GM21619 (cell line): ENCODE results near the gene FAM83D.
A peak's percentile ranks its signal among the peaks of the same experiment; 100 is the strongest.
"Not testable (repeated sequence)": the region's sequence is repeated elsewhere in the genome, so short reads cannot be mapped to it uniquely, and the experiment has no call there.

Source experiments
- ATAC-seq: cut with Tn5 transposase; IDR thresholded peaks from one replicate; pipeline ENCODE4 v1.9.1; 2021; ENCODE audit not compliant: unreplicated experiment

Gene FAM83D

DNA sequence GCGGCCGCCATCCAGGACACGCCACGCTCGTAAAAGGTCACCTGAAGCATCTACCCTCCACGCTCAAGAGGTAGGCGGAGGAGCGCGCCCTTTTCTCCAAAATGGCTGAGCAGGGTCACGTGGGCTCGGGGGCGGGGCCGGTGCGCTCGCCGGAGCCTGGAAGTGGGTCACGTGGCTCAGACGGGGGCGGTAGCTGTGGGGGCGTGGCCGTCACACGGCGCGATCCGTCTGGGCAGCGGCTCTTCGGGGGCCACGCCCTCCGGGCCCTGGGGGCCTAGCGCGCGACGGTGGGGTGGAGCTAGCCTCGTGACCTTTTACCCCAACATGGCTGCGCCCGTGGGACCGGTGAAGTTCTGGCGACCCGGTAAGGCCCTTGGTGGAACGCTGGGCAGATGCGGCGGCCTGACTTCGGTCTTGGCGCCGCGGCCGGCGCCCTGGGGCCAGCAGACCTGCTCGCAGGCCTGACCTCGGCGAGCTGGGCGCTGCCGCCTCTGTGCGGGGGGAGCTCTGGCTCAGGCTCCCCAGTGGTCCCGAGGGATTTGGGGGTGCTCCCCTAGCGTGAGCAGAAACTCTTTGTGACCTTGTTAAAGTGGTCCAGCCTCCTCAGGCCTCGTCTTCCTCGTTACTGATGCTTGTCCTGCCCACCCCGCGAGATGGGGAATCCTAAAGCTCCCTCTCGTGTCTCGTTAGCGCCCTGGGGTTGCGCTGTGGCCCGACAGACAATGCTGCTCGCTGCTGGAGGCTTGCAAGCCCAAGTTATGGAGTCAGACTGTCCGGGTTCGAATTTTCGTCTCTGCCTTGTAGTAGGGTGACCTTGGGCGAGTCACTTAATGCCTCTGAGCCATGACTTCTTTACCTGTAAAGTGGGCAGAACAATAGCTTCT lies 36.1 kb downstream of the FAM83D start, which contains the start of gene DHX35:
TSS of gene DHX35 (plus strand) at position 301 of the 884 bp plus-strand sequence. CDS start at position 325, 24 bp downstream.
- ATAC-seq = peak; percentile 93

DNA sequence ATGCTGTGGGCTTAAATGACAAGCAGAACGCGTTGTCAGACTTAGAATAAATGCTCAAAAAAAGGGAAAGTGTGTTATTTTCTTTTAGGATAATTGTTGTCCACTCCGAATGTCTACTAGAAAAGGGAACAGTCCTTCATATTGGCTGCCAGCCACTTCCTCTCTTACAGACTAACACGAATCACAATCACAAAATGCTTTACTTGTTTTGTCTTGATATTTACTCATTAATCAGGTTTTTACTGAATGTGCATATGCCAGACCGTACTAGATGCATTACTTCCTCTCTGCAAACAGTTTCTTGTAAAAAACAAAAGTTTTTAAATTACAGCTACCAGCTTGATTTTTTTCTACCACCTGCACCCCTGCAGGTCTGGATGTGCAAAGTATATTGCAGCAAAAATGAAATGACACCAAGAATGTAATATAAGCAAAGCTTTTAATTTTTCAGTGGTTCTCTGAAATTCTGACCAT lies 36.7 kb downstream of the FAM83D start:
- ATAC-seq = no peak

DNA sequence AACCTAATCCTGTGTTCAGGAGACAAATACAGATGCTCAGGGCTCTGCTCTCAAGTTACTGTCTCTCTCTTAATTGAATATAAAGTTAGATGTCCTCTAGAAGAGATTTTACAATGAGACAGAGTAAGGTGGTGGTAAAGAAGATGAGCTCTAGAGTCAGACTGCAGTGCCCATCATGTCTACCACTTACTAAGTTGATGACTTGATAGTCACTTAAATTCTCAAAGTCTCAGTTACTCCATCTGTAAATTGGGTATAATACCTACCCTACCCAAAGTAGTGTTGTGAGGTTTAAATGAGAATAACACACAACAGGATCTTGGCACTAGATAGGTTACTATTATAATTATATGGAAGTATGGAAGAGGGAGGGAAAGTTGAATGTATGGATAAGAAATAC lies 37.5 kb downstream of the FAM83D start:
- no peak for ATAC-seq

DNA sequence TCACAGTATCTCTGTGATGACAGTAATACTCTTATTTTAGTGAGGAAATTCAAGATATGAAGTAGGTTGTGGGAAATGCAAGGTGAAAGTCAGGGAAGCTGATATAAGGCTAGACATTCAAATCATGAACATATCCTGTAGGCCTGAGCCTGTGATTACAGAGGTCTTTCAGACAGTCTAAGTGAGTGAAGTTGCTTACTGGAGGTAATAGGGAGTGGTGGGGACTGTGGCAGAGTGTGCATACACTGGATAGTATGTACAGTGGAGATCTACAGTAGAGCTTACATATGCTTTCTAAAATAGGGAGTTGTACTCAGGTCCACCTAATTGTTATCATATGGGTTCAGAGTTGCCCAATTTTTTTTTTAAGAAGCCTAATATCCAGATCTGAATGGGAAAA lies 39.0 kb downstream of the FAM83D start:
- no peak for ATAC-seq

DNA sequence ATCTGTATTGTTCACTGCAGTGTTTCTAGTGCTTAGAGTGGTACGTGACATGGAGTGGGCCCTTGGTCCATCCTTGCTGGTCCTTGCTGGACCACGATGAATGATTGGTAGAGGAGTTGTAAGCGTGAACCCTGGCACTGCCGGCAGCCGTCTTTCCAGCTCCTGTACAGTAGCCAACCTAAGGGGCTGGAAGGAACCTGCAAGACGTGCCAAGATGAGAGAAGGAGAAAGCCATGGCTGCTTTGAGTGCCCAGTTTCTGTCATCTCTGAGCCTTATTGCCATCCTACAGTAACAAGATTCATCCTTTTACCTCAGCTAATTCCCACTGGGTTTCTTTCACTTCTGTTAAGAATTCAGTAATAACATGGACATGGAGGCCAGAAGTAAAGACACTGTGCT lies 41.9 kb downstream of the FAM83D start:
- no peak for ATAC-seq

DNA sequence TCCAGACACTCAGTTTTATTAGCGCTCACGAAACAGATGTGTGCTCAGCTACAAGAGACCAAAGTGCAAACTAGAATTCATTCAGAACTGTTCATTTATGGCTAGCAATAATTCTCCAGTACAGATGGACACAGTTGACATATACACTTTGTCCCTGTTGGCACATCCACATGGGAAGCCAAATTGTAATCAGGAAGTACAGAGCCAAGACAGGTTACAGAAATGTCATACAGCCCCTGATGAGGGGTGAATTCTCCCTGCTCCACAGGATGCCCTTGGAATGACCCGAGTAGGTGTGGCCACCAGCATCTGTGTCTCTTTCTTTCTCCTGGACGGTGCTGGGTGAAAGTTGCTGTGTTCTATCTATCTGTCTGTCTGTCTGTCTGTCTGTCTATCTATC lies 43.5 kb downstream of the FAM83D start:
- ATAC-seq = no peak

DNA sequence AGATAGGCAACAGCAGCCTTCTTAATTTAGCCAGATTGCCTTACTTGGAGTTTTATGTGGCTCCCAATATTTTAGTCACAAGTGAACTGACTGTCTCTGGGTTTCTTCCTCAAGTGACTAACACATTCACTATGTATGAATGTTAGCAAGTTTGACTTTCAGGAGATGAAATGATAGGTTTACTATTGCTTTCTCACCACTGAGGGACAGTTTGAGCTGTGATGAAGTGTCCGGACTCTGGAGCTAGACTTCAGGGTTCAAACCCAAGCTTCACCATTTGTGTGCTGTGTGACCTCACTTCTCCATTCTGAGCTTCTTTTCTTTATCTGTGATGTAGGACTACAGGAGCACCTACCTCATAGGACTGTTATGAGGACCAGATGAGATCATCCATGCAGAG lies 44.1 kb downstream of the FAM83D start:
- ATAC-seq = no peak

DNA sequence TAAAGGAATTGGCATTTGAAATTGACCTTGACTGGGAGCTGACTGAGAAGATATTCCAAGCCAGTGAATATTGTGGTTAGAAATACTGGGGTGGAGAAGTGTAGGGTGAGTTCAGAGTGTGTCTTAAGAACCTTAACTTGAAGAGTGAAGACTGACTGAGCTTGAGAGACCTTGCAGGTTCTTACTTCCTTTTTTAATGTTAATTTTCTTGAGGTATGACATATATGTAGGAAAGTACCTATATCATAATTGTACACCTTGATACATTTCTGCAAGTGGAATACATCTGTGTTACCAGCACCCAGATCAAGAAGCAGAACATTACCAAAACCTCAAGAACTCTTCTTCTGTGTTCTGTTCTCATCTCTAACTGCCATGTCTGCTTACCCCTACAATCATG lies 46.9 kb downstream of the FAM83D start:
- no peak for ATAC-seq

DNA sequence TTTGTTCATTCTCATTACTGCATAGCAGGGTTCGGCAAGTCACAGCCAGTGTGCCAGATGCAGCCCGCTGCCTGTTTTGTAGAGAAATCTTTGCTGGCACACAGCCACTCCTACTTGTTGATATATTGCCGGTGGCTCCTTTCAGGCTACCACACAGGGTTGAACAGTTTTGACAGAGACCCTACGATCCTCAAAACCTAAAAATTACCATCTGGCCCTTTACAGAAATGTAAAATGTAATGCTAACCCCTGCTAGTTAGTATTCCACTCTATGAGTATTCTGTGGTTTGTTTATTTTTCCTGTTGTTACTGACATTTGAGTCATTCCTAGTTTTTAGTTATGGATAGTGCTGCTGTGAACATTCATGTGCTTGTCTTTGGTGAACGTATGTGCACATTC lies 47.4 kb downstream of the FAM83D start:
- ATAC-seq = no peak

DNA sequence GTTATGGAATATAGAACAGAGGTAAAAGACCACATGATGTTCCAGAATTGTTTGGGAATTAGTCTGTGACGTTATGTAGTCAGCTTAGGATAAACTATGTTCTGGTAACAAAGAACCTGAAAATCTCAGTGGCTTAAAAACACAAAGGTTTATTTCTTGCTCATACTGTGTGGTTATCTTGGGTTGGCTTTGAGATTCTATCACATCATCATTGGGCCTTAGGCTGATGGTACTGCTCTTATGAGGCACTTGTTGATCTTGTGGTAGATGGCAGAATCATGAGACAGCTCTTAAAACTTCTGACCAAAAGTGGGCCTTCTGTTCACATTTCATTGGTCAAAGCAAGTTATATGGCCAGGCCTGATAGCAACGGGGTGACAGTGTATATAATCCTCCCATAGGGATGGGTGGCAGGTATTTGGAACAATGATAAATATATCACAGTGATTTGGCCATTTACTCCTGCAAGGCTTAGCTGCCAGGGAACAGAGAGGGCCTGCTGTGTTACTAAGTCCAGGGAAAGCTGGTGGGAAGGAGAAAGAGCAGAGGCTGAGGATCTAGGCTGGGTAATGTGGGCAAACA lies 49.4 kb downstream of the FAM83D start:
- no peak for ATAC-seq

DNA sequence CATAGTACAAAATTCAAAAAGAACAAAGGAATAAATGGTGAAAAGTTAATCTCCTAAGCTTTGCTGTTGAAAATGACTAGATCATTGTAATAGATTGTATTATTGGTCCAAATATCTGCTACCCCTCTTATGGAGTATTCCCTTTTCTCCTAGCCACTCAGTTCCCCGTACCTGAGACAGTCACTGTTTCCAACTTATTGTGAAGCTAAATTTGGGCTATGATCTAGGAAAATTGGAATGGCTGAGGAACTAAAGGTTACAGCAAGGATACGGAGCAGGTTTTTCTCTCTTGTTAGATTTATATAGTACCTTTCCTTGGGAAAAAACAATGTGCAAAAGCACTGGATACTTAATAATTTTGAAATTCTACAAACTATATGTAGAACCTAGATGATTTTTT lies 53.2 kb downstream of the FAM83D start:
- no peak for ATAC-seq

DNA sequence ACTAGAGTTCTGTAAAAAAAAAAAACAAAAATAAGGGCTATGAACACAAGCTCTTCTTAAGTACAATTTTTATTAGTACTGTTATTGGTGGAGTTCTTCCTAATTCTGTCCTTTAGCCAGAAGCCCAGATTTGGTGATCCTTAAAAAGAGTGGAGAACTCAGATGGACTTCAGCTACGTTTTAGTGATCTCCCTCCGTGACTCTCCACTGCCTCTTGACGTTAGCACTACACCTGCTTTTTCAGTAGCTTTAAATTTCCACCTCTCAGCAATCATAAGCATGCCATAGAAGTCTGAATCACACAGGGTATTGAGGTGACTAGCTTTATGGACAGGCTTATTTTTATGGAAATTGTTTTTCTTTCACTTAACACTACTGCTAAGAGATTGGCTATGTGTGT lies 53.6 kb downstream of the FAM83D start:
- ATAC-seq = no peak

DNA sequence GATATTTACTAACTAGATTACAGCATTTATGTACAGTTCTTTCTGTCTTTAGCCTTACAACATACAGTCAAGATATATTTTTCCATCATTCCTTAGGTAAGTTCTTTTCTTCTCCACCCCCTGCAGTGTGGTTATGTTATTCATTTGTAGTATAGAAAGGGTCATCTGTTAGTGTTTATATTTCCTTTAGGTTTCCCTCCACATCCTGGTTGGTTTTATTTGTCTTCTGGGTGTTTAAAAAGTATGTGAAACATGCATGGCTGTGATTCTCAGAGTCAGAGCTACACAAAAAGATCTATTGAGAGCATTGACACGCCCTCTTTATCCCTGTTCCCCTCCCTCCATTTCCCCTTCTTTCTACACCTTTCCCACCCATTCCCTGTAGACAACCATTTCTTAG lies 56.1 kb downstream of the FAM83D start:
- ATAC-seq = no peak

DNA sequence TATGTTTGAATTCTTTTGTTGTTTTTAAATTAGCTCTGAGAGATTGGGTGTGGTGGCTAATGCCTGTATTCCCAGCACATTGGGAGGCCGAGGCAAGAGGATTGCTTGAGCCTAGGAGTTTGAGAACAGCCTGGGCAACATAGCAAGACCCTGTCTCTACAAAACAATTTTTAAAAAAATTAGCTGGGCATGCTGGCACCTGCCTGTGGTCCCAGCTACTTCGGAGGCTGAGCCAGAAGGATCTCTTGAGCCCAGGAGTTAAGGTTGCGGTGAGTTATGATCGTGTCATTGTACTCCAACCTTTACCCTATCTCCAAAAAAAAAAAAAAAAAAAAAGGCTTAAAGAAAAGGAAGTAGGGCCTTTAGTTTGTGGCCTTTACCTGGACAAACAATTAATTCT lies 58.8 kb downstream of the FAM83D start:
- ATAC-seq = no peak

DNA sequence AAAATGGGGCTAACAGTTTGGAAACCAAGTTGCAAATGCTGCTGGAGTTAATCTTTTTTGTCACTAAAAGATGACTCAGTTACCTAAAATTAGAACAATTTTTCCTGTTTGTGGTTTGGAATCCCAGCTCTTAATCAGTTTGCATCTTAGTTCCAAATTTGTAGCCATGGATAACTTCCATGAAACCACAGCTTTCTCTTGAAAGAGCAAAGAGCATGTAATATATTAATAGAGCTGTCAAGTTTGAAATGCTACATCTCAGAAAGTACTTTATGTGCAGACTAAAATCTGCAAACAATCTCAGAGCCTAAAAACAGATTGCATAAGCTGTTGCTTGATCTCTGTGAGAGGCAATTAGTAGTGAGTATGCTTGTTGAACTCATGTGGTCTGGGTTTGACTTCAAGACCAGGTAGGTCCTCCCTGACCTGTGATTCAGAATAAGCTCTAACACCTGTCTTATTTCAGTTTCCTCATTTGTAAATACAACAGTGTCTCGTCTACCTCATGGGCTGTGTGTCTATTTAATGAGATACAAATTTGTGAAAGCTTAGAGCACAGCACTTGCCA lies 59.5 kb downstream of the FAM83D start:
- no peak for ATAC-seq

DNA sequence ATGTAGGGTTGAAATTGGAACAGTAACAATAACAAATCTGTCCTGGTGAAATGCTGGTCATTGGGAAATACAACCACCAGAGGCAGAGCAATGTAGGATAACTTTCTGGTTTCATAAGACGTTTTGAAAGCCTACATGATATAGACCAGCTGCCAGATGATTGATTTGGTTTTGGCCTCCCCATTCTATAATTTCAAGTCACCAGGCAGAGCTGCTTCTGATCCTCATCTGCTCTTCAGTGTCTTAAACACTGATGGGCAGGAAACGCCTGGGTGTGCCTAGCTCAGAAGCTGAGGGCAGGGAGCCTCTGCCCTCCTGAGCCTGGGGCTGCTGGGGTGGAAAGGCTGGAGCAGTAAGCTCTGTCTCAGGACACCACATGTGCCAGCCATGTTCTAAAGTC lies 60.4 kb downstream of the FAM83D start:
- no peak for ATAC-seq

DNA sequence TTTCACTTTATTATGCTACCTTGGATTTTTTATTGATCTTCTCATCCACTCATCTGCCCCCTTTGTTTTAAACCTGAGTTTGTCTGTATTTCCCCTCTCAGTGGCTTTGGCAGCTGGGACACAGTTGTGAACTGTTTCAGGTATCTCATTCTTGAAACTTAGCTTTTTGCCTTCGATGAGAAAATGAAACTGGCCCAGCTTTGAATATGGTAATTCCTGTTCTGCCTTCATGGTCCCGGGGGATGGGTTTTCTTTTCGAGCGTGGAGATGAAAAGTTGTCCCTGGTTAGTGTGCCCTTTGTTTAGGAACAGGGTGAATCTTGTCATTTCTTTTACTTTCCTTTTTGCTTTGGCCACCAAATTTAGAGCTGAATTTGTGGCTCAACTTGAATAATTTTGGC lies 61.6 kb downstream of the FAM83D start:
- peak; percentile 72 for ATAC-seq

DNA sequence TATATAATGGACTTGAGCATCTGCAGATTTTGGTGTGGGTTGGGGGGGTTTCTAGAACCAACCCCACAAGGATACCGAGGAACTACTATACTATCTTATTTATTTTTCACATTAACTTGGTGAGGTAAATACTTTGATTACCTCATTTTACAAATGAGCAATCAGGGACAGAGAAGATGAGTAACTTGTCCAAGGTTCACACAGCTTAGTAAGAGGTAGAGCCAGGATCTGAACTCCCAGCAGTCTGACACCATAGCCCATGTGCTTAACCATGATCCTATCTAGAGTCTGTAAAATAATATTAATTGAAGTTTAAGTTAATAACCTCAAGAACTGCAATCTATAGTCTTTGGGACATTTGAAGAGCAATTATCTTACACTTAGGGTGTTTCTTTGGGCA lies 64.5 kb downstream of the FAM83D start:
- ATAC-seq = no peak

DNA sequence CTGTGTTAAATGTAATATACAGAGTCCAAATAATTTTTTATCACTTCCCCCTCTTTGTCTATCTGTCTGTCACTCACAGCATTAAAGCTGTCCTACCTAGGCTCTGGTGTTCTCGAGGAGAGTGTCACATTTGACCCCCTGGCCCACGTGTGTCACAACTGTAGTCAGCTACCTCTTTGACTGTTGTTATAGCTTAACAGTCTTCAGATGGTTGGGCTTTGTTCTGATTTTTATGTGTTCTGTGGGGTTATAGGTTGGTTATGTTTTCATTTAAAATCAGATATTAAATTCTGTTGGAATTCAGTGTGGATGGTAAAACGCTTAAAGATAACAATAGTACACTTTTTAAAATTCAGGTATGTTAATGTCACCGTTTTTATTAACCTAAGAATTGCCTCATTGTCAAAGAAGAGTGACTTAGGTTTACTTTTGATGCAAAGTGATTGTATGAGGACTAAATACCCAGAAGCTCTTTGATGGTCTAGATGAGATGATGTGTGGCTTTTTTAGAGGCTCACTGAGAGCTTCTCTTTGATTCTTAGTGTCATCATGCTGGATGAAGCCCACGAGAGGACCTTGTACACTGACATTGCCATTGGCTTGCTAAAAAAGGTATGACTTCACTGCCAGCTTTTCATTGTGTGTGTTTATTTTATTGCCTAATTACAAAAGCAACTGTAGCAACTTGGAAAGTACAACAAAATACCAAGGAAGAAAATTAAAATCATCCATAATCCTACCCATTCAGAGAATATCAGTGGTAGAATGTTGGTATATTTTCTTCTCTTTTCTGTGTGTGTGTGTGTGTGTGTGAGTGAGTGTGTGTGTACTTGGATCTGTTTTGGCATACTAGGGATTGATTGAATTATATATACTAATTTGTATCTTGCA lies 65.8 kb downstream of the FAM83D start:
- no peak for ATAC-seq

DNA sequence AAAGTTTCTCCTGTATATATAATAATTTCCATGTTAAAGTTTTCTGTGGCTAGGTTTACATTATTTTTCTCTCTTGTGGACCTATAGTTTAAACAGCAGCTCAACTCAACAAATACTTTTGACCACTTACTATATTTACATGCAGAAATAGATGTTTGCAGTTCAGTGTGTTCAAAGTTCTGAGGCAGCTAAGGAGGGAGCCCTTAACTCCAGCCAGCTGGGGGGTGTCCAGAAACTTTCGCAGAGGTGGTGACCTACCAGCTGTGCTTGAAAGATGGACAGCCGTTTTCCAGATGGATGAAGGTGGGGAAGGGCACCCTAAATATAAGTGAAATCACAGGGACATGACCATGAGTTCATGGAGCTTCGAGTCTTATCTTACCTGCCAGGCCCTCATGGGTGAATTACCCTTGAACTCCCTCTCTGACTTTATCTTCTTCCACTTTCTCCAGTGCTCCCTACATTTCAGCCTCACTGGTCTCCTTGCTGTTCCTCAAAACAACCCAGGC lies 69.4 kb downstream of the FAM83D start:
- ATAC-seq = no peak

DNA sequence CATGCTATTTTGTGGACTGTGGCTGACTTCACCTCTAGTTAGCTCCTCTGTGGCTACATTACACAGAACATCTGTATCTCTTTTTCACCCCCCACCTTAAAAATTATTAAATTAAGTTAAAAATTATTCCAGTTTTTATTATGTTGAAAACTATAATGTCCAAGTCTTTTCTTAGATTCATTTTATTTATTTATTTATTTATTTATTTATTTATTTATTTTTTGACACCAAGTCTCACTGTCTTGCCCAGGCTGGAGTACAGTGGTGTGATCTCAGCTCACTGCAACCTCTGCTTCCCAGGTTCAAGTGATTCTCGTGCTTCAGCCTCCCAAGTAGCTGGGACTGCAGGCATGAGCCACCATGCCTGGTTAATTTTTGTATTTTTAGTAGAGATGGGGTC lies 70.6 kb downstream of the FAM83D start:
- not testable (repeated sequence) for ATAC-seq
